GM10266 (cell line): Measurements from ENCODE around the gene PGBD5.
"Not testable (repeated sequence)": the region's sequence is repeated elsewhere in the genome, so short reads cannot be mapped to it uniquely, and the experiment has no call there.

Experiments used
- DNase-seq: peaks from one replicate; pipeline ENCODE4 v3.0.0; 2012; ENCODE audit errors: extremely low spot score
- TF ChIP-seq, protein P1 (sequence below): IDR thresholded peaks from 2 replicates; pipeline ENCODE4 v1.5.1; 2012; ENCODE audit warnings: mild to moderate bottlenecking, low read depth; ENCODE audit not compliant: control insufficient read depth, insufficient read depth; ENCODE audit errors: missing control alignments

PGBD5 gene

GRCh38 chr1:230415405-230416132 lies 10.6 kb downstream of the PGBD5 start:
- no peak for DNase-seq
- TF ChIP-seq, protein P1, sequence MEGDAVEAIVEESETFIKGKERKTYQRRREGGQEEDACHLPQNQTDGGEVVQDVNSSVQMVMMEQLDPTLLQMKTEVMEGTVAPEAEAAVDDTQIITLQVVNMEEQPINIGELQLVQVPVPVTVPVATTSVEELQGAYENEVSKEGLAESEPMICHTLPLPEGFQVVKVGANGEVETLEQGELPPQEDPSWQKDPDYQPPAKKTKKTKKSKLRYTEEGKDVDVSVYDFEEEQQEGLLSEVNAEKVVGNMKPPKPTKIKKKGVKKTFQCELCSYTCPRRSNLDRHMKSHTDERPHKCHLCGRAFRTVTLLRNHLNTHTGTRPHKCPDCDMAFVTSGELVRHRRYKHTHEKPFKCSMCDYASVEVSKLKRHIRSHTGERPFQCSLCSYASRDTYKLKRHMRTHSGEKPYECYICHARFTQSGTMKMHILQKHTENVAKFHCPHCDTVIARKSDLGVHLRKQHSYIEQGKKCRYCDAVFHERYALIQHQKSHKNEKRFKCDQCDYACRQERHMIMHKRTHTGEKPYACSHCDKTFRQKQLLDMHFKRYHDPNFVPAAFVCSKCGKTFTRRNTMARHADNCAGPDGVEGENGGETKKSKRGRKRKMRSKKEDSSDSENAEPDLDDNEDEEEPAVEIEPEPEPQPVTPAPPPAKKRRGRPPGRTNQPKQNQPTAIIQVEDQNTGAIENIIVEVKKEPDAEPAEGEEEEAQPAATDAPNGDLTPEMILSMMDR = no peak

DNA sequence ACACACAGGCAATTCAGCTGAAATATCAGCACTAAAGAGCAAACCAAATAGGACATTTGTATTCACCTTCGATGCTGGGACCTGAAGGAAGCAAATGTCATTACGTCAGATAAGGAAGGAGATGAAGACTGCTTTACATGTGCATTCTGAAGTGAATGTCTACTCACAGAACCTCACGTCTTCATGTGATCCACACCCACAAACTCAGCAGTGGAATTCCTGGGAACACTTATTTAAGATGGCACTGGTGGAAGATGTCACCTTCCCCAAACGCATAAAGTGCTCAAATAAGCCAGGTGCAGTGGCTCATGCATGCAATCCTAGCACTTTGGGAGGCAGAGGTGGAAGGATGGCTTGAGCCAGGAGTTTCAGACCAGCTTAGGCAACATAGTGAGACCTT lies 11.4 kb downstream of the PGBD5 start:
- TF ChIP-seq, protein P1 = no peak
- no peak for DNase-seq

GRCh38 chr1:230414102-230414501 lies 12.0 kb downstream of the PGBD5 start:
- no peak for DNase-seq
- TF ChIP-seq, protein P1 = no peak

GRCh38 chr1:230413061-230413460 lies 13.1 kb downstream of the PGBD5 start:
- TF ChIP-seq, protein P1 = no peak
- no peak for DNase-seq

- TF ChIP-seq, protein P1 = no peak
- no peak for DNase-seq
Measured at GRCh38 chr1:230408971-230409370, 17.2 kb downstream of the PGBD5 start.

DNA sequence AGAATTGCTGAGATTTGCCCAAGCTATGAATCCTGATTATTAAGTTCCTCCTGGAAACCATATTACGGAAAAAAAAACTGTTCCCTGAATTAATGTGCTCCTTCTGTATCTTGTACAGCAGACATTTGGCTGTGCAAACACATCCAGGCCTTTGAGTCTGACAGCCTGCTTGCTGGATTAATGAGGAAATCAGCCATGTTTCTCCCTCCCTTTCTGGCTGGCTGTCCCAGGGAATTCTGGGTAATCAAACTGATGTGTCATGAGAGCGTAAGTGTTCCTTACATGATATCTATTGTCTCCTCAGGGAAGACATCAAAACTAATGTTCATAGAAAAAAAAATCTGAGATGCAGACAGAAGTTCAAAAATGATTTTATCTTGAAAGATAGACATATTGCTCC lies 18.8 kb downstream of the PGBD5 start:
- DNase-seq = no peak
- TF ChIP-seq, protein P1 = no peak

DNA sequence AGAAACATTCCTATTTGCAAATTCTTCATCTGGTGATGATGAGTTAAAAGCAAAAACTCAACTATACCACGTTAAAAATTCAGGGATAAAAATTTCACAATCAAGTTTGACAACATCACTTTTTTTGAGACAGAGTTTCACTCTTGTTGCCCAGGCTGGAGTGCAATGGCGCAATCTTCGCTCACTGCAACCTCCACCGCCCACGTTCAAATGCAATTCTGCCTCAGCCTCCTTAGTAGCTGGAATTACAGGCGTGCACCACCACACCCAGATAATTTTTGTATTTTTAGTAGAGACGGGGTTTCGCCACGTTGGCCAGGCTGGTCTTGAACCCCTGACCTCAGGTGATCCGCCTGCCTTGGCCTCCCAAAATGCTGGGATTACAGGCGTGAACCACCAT lies 19.4 kb downstream of the PGBD5 start:
- DNase-seq = not testable (repeated sequence)

DNA sequence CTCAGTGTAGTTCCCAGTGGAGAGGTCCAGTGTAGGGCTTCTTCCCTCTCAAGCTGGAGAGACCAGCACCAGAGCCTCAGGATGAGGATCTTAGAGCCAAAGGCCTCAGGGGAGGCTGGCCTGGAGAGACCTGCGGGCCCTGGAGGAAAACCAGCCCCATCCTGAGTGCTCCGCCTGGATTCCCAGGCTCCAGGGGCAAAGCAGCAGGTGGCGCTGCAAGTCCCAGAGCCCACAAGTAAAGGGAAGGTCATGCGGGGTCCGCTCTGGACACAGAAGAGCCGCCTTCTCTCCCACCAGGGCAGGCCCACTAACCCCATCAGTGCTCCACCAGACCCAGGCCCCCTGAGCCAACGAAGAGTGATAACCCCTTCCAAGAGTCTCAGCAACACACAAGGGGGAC lies 22.7 kb downstream of the PGBD5 start:
- no peak for DNase-seq
- TF ChIP-seq, protein P1 = no peak
